PFSK-1 (cell line): ENCODE results near the gene TAS1R2.

Experiments used
- FOXP2 ChIP-seq: optimal IDR thresholded peaks from 2 replicates; pipeline ENCODE3; 2011; ENCODE audit warnings: borderline replicate concordance, control low read depth, inconsistent platforms; ENCODE audit not compliant: insufficient read depth; ENCODE audit errors: extremely low read length, extremely low read depth
- POLR2AphosphoS5 ChIP-seq: IDR thresholded peaks from 2 replicates; pipeline ENCODE4 v1.6.1; 2012; ENCODE audit warnings: low read depth, mild to moderate bottlenecking, control low read depth, low read length, moderate library complexity
- SIN3A ChIP-seq: IDR thresholded peaks from 2 replicates; pipeline ENCODE4 v1.6.1; 2012; ENCODE audit warnings: mild to moderate bottlenecking, low read length, moderate library complexity, borderline replicate concordance; ENCODE audit not compliant: insufficient read depth
- TAF1 ChIP-seq: IDR thresholded peaks from 2 replicates; pipeline ENCODE4 v1.6.1; 2012; ENCODE audit warnings: low read length, control low read depth, borderline replicate concordance; ENCODE audit not compliant: insufficient read depth
- TF ChIP-seq, protein P1 (sequence below), 2 experiments: IDR thresholded peaks; 2 replicates each; pipeline versions ENCODE4 v1.6.1 to v1.8.0; 2011 to 2012; ENCODE audit warnings: low read depth in 2 of 2, low read length in 2 of 2, control low read depth in 1 of 2, inconsistent platforms in 1 of 2, mild to moderate bottlenecking in 1 of 2, moderate library complexity in 1 of 2; ENCODE audit not compliant: insufficient read depth in 1 of 2

Gene TAS1R2

DNA sequence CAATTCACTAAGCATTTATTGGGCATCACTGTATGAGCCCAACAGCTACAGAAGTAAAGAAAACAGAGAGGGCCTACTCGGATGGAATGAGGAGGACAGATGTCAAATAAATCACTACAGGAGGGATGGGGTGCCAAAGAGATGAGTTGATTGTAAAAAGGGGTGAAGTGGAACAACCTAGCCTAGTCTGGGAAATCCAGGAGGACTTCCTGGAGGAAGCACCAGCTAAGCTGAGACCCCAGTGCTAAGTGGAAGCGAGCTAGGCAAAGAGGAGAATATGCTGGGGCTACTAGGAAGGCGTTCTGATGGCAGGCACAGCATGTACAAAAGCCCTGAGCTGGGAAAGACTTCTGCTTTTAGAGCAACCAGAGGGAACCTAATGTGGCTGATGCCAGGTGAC is 42.1 kb downstream of the TAS1R2 start:
- TF ChIP-seq POLR2AphosphoS5 = no peak
- TF ChIP-seq, protein P1, sequence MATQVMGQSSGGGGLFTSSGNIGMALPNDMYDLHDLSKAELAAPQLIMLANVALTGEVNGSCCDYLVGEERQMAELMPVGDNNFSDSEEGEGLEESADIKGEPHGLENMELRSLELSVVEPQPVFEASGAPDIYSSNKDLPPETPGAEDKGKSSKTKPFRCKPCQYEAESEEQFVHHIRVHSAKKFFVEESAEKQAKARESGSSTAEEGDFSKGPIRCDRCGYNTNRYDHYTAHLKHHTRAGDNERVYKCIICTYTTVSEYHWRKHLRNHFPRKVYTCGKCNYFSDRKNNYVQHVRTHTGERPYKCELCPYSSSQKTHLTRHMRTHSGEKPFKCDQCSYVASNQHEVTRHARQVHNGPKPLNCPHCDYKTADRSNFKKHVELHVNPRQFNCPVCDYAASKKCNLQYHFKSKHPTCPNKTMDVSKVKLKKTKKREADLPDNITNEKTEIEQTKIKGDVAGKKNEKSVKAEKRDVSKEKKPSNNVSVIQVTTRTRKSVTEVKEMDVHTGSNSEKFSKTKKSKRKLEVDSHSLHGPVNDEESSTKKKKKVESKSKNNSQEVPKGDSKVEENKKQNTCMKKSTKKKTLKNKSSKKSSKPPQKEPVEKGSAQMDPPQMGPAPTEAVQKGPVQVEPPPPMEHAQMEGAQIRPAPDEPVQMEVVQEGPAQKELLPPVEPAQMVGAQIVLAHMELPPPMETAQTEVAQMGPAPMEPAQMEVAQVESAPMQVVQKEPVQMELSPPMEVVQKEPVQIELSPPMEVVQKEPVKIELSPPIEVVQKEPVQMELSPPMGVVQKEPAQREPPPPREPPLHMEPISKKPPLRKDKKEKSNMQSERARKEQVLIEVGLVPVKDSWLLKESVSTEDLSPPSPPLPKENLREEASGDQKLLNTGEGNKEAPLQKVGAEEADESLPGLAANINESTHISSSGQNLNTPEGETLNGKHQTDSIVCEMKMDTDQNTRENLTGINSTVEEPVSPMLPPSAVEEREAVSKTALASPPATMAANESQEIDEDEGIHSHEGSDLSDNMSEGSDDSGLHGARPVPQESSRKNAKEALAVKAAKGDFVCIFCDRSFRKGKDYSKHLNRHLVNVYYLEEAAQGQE (IDR thresholded peaks at IDR 0.05; ENCODE audit: insufficient read depth in 1 of 2, low read depth in 2 of 2, low read length in 2 of 2) = no peak
- TF ChIP-seq FOXP2 = no peak
- TF ChIP-seq SIN3A = no peak
- TF ChIP-seq TAF1 = no peak

- TF ChIP-seq SIN3A = no peak
- TF ChIP-seq POLR2AphosphoS5 = no peak
- TF ChIP-seq, protein P1 (IDR thresholded peaks at IDR 0.05; ENCODE audit: insufficient read depth in 1 of 2, low read depth in 2 of 2, low read length in 2 of 2) = no peak
- no peak for TF ChIP-seq FOXP2
- TF ChIP-seq TAF1 = no peak
Measured at GRCh38 chr1:18816808-18817207, 42.7 kb downstream of the TAS1R2 start.

- no peak for TF ChIP-seq POLR2AphosphoS5
- TF ChIP-seq FOXP2 = no peak
- TF ChIP-seq, protein P1 (IDR thresholded peaks at IDR 0.05; ENCODE audit: insufficient read depth in 1 of 2, low read depth in 2 of 2, low read length in 2 of 2) = no peak
- no peak for TF ChIP-seq SIN3A
- no peak for TF ChIP-seq TAF1
Measured at GRCh38 chr1:18814874-18815531, 44.5 kb downstream of the TAS1R2 start.

- TF ChIP-seq POLR2AphosphoS5 (no peak), SIN3A (no peak), TAF1 (no peak)
- TF ChIP-seq, protein P1 (IDR thresholded peaks at IDR 0.05; ENCODE audit: insufficient read depth in 1 of 2, low read depth in 2 of 2, low read length in 2 of 2) = no peak
Measured at GRCh38 chr1:18814425-18814824, 45.0 kb downstream of the TAS1R2 start.

GRCh38 chr1:18812453-18812939 is 47.0 kb downstream of the TAS1R2 start:
- TF ChIP-seq TAF1 = no peak
- TF ChIP-seq POLR2AphosphoS5 = no peak
- TF ChIP-seq, protein P1 (IDR thresholded peaks at IDR 0.05; ENCODE audit: insufficient read depth in 1 of 2, low read depth in 2 of 2, low read length in 2 of 2) = no peak
- TF ChIP-seq FOXP2 = no peak
- TF ChIP-seq SIN3A = no peak
